ENCODE measurements around the gene ANKMY1.

The ANKMY1 gene

GRCh38 chr2:240558236-240558761, 511 bp upstream of the ANKMY1 start:
- H3K4me3 ChIP-seq (ENCODE audit: low read depth, low read length): peak overlapping the region; percentile 11
- no peaks in the 10 kb centered on the region for H3K27me3 ChIP-seq (ENCODE audit: control insufficient read depth, insufficient read depth, low read length)
- H2AFZ ChIP-seq: no peak overlapping the region
- TF ChIP-seq CTCF (IDR thresholded peaks at IDR 0.05): no peak
- no peaks in the 10 kb centered on the region for H3K9me3 ChIP-seq (ENCODE audit: control insufficient read depth, low read length)
- no peak overlapping the region for H3K27ac ChIP-seq
- no peak overlapping the region for H3K9ac ChIP-seq
- peak overlapping the region; percentile 63 for H3K4me2 ChIP-seq (ENCODE audit: low read length)
- H3K79me2 ChIP-seq: peaks cover 35% of the 10 kb centered on the region
- no peaks in the 10 kb centered on the region for H3K36me3 ChIP-seq (ENCODE audit: control insufficient read depth, insufficient read depth, low read length)
- H3K4me1 ChIP-seq: peaks cover 16% of the 10 kb centered on the region

GRCh38 chr2:240557101-240557751, 562 bp downstream of the ANKMY1 start:
- no peak for TF ChIP-seq CTCF (IDR thresholded peaks at IDR 0.05)
- no peak overlapping the region for H3K27ac ChIP-seq
- H3K4me2 ChIP-seq (ENCODE audit: low read length): peak overlapping the region; percentile 63
- H3K4me3 ChIP-seq (ENCODE audit: low read depth, low read length): no peak overlapping the region
- peaks cover 16% of the 10 kb centered on the region for H3K4me1 ChIP-seq
- H2AFZ ChIP-seq: peak overlapping the region; percentile 39
- H3K27me3 ChIP-seq (ENCODE audit: control insufficient read depth, insufficient read depth, low read length): no peaks in the 10 kb centered on the region
- H3K9me3 ChIP-seq (ENCODE audit: control insufficient read depth, low read length): no peaks in the 10 kb centered on the region
- no peak overlapping the region for H3K9ac ChIP-seq
- no peaks in the 10 kb centered on the region for H3K36me3 ChIP-seq (ENCODE audit: control insufficient read depth, insufficient read depth, low read length)
- peaks cover 35% of the 10 kb centered on the region for H3K79me2 ChIP-seq

- H3K79me2 ChIP-seq: peaks cover 35% of the 10 kb centered on the region
- no peaks in the 10 kb centered on the region for H3K36me3 ChIP-seq (ENCODE audit: control insufficient read depth, insufficient read depth, low read length)
- H2AFZ ChIP-seq: no peak overlapping the region
- no peak overlapping the region for H3K27ac ChIP-seq
- H3K4me2 ChIP-seq (ENCODE audit: low read length): no peak overlapping the region
- H3K4me1 ChIP-seq: peaks cover 13% of the 10 kb centered on the region
- H3K27me3 ChIP-seq (ENCODE audit: control insufficient read depth, insufficient read depth, low read length): no peaks in the 10 kb centered on the region
- H3K4me3 ChIP-seq (ENCODE audit: low read depth, low read length): no peak overlapping the region
- peak; percentile 35 for TF ChIP-seq CTCF (IDR thresholded peaks at IDR 0.05)
- H3K9ac ChIP-seq: no peak overlapping the region
- H3K9me3 ChIP-seq (ENCODE audit: control insufficient read depth, low read length): no peaks in the 10 kb centered on the region
These were observed 1.2 kb downstream of the ANKMY1 start for GRCh38 chr2:240556553-240557100.

GRCh38 chr2:240555541-240556250, 2.1 kb downstream of the ANKMY1 start:
- Histone ChIP-seq H3K27me3 (ENCODE audit: control insufficient read depth, insufficient read depth, low read length) (no peaks in the 10 kb centered on the region), H3K9ac (no peak overlapping the region), H3K9me3 (ENCODE audit: control insufficient read depth, low read length) (no peaks in the 10 kb centered on the region), H3K4me3 (ENCODE audit: low read depth, low read length) (no peak overlapping the region), H2AFZ (no peak overlapping the region), H3K36me3 (ENCODE audit: control insufficient read depth, insufficient read depth, low read length) (no peaks in the 10 kb centered on the region), H3K4me2 (ENCODE audit: low read length) (no peak overlapping the region), H3K27ac (no peak overlapping the region), H3K79me2 (peaks cover 35% of the 10 kb centered on the region), H3K4me1 (peaks cover 11% of the 10 kb centered on the region)
- TF ChIP-seq CTCF (IDR thresholded peaks at IDR 0.05): no peak

Measured in parathyroid adenoma (tissue), 2 donors.